Measurements from ENCODE around the gene SEMA4D. TPM values are rescaled to one million over a fixed set of nuclear protein-coding genes. Genes with fewer than 3 reads are reported as not detected.

The SEMA4D gene
- total RNA-seq, 3 donors from 2014 or later (not counting 1 experiment from before 2014, with no cell fraction given): 354 to 448 (median 420) TPM

GRCh38 chr9:89408628-89409101 lies 89.2 kb downstream of the SEMA4D start:
- H3K4me3 Mint-ChIP-seq: peak overlapping the region; percentile 88
- peaks cover 25% of the 10 kb centered on the region for H3K36me3 ChIP-seq (ENCODE audit: control insufficient read depth, insufficient read depth, low read length)
- no peaks in the 10 kb centered on the region for H3K36me3 Mint-ChIP-seq
- TF ChIP-seq CTCF (IDR thresholded peaks at IDR 0.05): no peak
- no peaks in the 10 kb centered on the region for H3K27me3 Mint-ChIP-seq (ENCODE audit: low read depth in 2 of 2)
- peaks cover 0 to 4% of the 10 kb centered on the region in 2 donors for H3K9me3 Mint-ChIP-seq
- peak; percentile 80 to 89 (median 81) for ATAC-seq
- no peak overlapping the region for H3K4me3 ChIP-seq (ENCODE audit: low read length)
- 1% methylated on average over 12 of the region's 12 CpGs for WGBS (ENCODE audit: insufficient coverage)
- H3K4me1 ChIP-seq (ENCODE audit: control insufficient read depth, insufficient read depth, low read length): peaks cover 79% of the 10 kb centered on the region
- peaks cover 78 to 84% of the 10 kb centered on the region in 2 donors for H3K4me1 Mint-ChIP-seq
- H3K9me3 ChIP-seq (ENCODE audit: control insufficient read depth, insufficient read depth, low read length): peaks cover 6% of the 10 kb centered on the region
- peak; percentile 56 to 85 for DNase-seq
- no peaks in the 10 kb centered on the region for H3K27me3 ChIP-seq (ENCODE audit: control insufficient read depth, insufficient read depth, low read length)
- peak overlapping the region; percentile 6 for H3K27ac ChIP-seq (ENCODE audit: low read length)
- H3K27ac Mint-ChIP-seq: peak overlapping the region; percentile 90 to 91
- intact Hi-C loops (cut with micrococcal nuclease): loop anchor here (1.0 to 5.0 kb wide), 4 partner anchors 10 to 140 kb away; no protein-coding TSS in a partner anchor

GRCh38 chr9:89407070-89407469 lies 90.8 kb downstream of the SEMA4D start:
- DNase-seq (no peak), ATAC-seq (no peak)
- Histone ChIP-seq H3K36me3 (ENCODE audit: control insufficient read depth, insufficient read depth, low read length) (peaks cover 32% of the 10 kb centered on the region), H3K4me1 (ENCODE audit: control insufficient read depth, insufficient read depth, low read length) (peaks cover 77% of the 10 kb centered on the region), H3K9me3 (ENCODE audit: control insufficient read depth, insufficient read depth, low read length) (peaks cover 6% of the 10 kb centered on the region), H3K4me3 (ENCODE audit: low read length) (no peak overlapping the region), H3K27ac (ENCODE audit: low read length) (no peak overlapping the region), H3K27me3 (ENCODE audit: control insufficient read depth, insufficient read depth, low read length) (no peaks in the 10 kb centered on the region)
- no peaks in the 10 kb centered on the region for H3K27me3 Mint-ChIP-seq (ENCODE audit: low read depth in 2 of 2)
- H3K9me3 Mint-ChIP-seq: peaks cover 0 to 4% of the 10 kb centered on the region in 2 donors
- peak overlapping the region; percentile 90 to 91 for H3K27ac Mint-ChIP-seq
- 82% methylated on average over 2 of the region's 2 CpGs for WGBS (ENCODE audit: insufficient coverage)
- H3K4me3 Mint-ChIP-seq: peak overlapping the region; percentile 71
- peaks cover 75 to 79% of the 10 kb centered on the region in 2 donors for H3K4me1 Mint-ChIP-seq
- intact Hi-C loops (cut with micrococcal nuclease): loop anchor here (5.0 kb wide), 1 partner anchor 35 kb away; no protein-coding TSS in a partner anchor
- no peak for TF ChIP-seq CTCF (IDR thresholded peaks at IDR 0.05)
- H3K36me3 Mint-ChIP-seq: no peaks in the 10 kb centered on the region

DNA sequence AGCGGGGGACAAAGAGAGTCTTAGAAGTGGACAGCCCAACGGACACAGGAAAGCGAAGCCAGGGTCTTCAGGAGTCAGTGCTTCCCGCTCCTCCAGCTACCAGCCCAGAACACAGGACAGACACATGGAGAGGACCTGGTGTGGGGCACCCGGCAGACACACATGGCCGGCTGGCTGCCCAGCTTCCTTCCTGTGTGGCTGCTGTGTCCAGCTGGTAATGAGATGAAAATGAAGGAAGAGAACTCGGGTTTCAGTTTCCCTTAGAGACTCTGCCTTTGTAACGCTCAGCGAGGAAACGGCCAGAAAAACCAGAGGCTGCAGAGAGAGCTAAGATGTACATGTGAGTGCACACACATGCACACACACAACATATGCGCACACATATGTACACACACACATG lies 92.1 kb downstream of the SEMA4D start:
- H3K4me3 Mint-ChIP-seq: peak overlapping the region; percentile 71
- Histone ChIP-seq H3K27me3 (ENCODE audit: control insufficient read depth, insufficient read depth, low read length) (no peaks in the 10 kb centered on the region), H3K36me3 (ENCODE audit: control insufficient read depth, insufficient read depth, low read length) (peaks cover 42% of the 10 kb centered on the region), H3K4me3 (ENCODE audit: low read length) (no peak overlapping the region), H3K27ac (ENCODE audit: low read length) (peak overlapping the region; percentile 32), H3K9me3 (ENCODE audit: control insufficient read depth, insufficient read depth, low read length) (peaks cover 6% of the 10 kb centered on the region), H3K4me1 (ENCODE audit: control insufficient read depth, insufficient read depth, low read length) (peaks cover 76% of the 10 kb centered on the region)
- WGBS (ENCODE audit: insufficient coverage): 23% methylated on average over 11 of the region's 11 CpGs
- H3K4me1 Mint-ChIP-seq: peaks cover 74 to 79% of the 10 kb centered on the region in 2 donors
- intact Hi-C loops (cut with micrococcal nuclease): loop anchor here (5.0 kb wide), 1 partner anchor 36 kb away; no protein-coding TSS in a partner anchor
- no peak for DNase-seq
- H3K27me3 Mint-ChIP-seq (ENCODE audit: low read depth in 2 of 2): no peaks in the 10 kb centered on the region
- no peaks in the 10 kb centered on the region for H3K36me3 Mint-ChIP-seq
- peaks cover 0 to 4% of the 10 kb centered on the region in 2 donors for H3K9me3 Mint-ChIP-seq
- no peak for TF ChIP-seq CTCF (IDR thresholded peaks at IDR 0.05)
- H3K27ac Mint-ChIP-seq: peak overlapping the region; percentile 90 to 91
- peak; percentile 13 to 48 (median 31) for ATAC-seq

GRCh38 chr9:89404074-89404473 lies 93.8 kb downstream of the SEMA4D start:
- Mint-ChIP-seq H3K9me3 (peaks cover 0 to 4% of the 10 kb centered on the region in 2 donors), H3K4me3 (peak overlapping the region; percentile 47), H3K36me3 (no peaks in the 10 kb centered on the region), H3K4me1 (peaks cover 72 to 79% of the 10 kb centered on the region in 2 donors), H3K27ac (peak overlapping the region; percentile 73 to 91), H3K27me3 (ENCODE audit: low read depth in 2 of 2) (no peaks in the 10 kb centered on the region)
- no peak overlapping the region for H3K4me3 ChIP-seq (ENCODE audit: low read length)
- peaks cover 6% of the 10 kb centered on the region for H3K9me3 ChIP-seq (ENCODE audit: control insufficient read depth, insufficient read depth, low read length)
- peaks cover 71% of the 10 kb centered on the region for H3K4me1 ChIP-seq (ENCODE audit: control insufficient read depth, insufficient read depth, low read length)
- peaks cover 47% of the 10 kb centered on the region for H3K36me3 ChIP-seq (ENCODE audit: control insufficient read depth, insufficient read depth, low read length)
- ATAC-seq (no peak), DNase-seq (no peak)
- no peaks in the 10 kb centered on the region for H3K27me3 ChIP-seq (ENCODE audit: control insufficient read depth, insufficient read depth, low read length)
- no peak overlapping the region for H3K27ac ChIP-seq (ENCODE audit: low read length)
- no peak for TF ChIP-seq CTCF (IDR thresholded peaks at IDR 0.05)
- intact Hi-C loops (cut with micrococcal nuclease): no loop called here
- 82% methylated on average over 11 of the region's 11 CpGs for WGBS (ENCODE audit: insufficient coverage)
